K562 (cell line): ENCODE measurements around the gene IL15RA. TPM values are rescaled to one million over a fixed set of nuclear protein-coding genes. Genes with fewer than 3 reads are reported as not detected.
A peak's percentile ranks its signal among the peaks of the same experiment; 100 is the strongest.

ENCODE experiments used
- ARID1B ChIP-seq: fragments of 450-650 bp; IDR thresholded peaks from 2 replicates; pipeline ENCODE4 v1.6.1; 2016; ENCODE audit warnings: antibody characterized with exemption, mild to moderate bottlenecking, inconsistent platforms
- BACH1 ChIP-seq: fragments of 200-800 bp; sonication (Bioruptor generic); IDR thresholded peaks from 2 replicates; pipeline ENCODE4 v1.6.1; 2016; ENCODE audit warnings: missing genetic modification characterization, missing compliant biosample characterization
- COPS2 ChIP-seq: fragments of 450-650 bp; conservative IDR thresholded peaks from 2 replicates; pipeline ENCODE4 v1.6.1; 2016; ENCODE audit warnings: mild to moderate bottlenecking, moderate library complexity
- DPF2 ChIP-seq: fragments of 450-650 bp; IDR thresholded peaks from 2 replicates; pipeline ENCODE4 v1.6.1; 2016
- HMG20B ChIP-seq: fragments of 250-450 bp; sonication (Bioruptor Pico); IDR thresholded peaks from 2 replicates; pipeline ENCODE4 v1.5.0; 2021; ENCODE audit warnings: mild to moderate bottlenecking
- MTA3 ChIP-seq: fragments of 450-650 bp; formaldehyde crosslinking; IDR thresholded peaks from 2 replicates; pipeline ENCODE4 v1.6.1; 2017; ENCODE audit warnings: mild to moderate bottlenecking, borderline replicate concordance
- NCOA1 ChIP-seq: fragments of 450-650 bp; IDR thresholded peaks from 2 replicates; pipeline ENCODE4 v1.6.1; 2016; ENCODE audit warnings: low read depth
- NRF1 ChIP-seq, 2 experiments: fragments of 450-650 bp; IDR thresholded peaks in 1 of 2; conservative IDR thresholded peaks in 1 of 2; 2 replicates each; pipeline ENCODE4 v1.6.1; 2014; ENCODE audit warnings: mild to moderate bottlenecking in 2 of 2
- SRSF1 ChIP-seq: fragments of 200-400 bp; formaldehyde crosslinking; IDR thresholded peaks from 2 replicates; pipeline ENCODE4 v1.6.1; 2017; ENCODE audit warnings: mild to moderate bottlenecking, low read depth, low read length, moderate library complexity
- ZNF175 ChIP-seq: fragments of 200-800 bp; sonication (Bioruptor generic); IDR thresholded peaks from 2 replicates; pipeline ENCODE4 v1.6.1; 2016; ENCODE audit warnings: low read depth, mild to moderate bottlenecking, missing genetic modification characterization, missing compliant biosample characterization
- ZNF324 ChIP-seq: fragments of 250-450 bp; sonication (Bioruptor Pico); IDR thresholded peaks from 2 replicates; pipeline ENCODE4 v1.4.0; 2020; ENCODE audit warnings: mild to moderate bottlenecking
- polyA plus RNA-seq, 8 experiments: library from polyadenylated mRNA; depleted of rRNA in 4 of 8; stranded (reverse) in 5 of 8; unstranded in 3 of 8; fragments of >200 nt; fragmentation: Nextera tagmentation in 2 of 8; fragmentation: Illumina TruSeq in 1 of 8; extraction: Ambion mirVana in 2 of 8; extraction: Trizol in 1 of 8; gene quantifications; 2 replicates each; pipeline versions ENCODE4 v1.2.1 to v1.2.3, GENCODE V29; 2011 to 2014; ENCODE audit warnings: inconsistent platforms in 1 of 8, missing spikeins in 1 of 8
- total RNA-seq, 7 experiments: library from RNA; depleted of rRNA in 6 of 7; stranded (reverse); fragments of >200 nt in 6 of 7; fragmentation: Illumina TruSeq in 2 of 7; extraction: Trizol in 2 of 7; gene quantifications; 2 replicates each; pipeline versions ENCODE4 v1.2.1 to v1.2.3, GENCODE V29; 2011 to 2021; ENCODE audit warnings: low replicate concordance in 1 of 7
- TF ChIP-seq, protein P1 (sequence below): sonication (generic); IDR thresholded peaks from 2 replicates; pipeline ENCODE4 v1.6.1; 2016
- TF ChIP-seq, protein P2 (sequence below), 3 experiments: IDR thresholded peaks in 2 of 3; conservative IDR thresholded peaks in 1 of 3; 2 replicates each; pipeline ENCODE4 v1.5.1; 2011 to 2012; ENCODE audit warnings: low read length in 3 of 3, mild to moderate bottlenecking in 3 of 3, control low read depth in 2 of 3, improper control_type of control experiment in 1 of 3, inconsistent platforms in 1 of 3, low read depth in 1 of 3, mixed read lengths in 1 of 3, moderate library complexity in 1 of 3; ENCODE audit not compliant: insufficient read depth in 2 of 3
- TF ChIP-seq, protein P3 (sequence below), 2 experiments: fragments of 250-450 bp in 1 of 2; fragments of 450-650 bp in 1 of 2; sonication (Bioruptor Pico) in 1 of 2; IDR thresholded peaks; 2 replicates each; pipeline versions ENCODE4 v1.6.1 to v1.8.0; 2016 to 2021; ENCODE audit warnings: mild to moderate bottlenecking in 2 of 2, moderate library complexity in 2 of 2, missing compliant biosample characterization in 1 of 2, missing genetic modification characterization in 1 of 2

IL15RA gene
- total and polyA plus RNA-seq, 9 of the 15 experiments (the other 6 are each of a cell fraction or from before 2014, with no cell fraction given), result 1.2 to 11.7 (median 8.0) TPM

DNA sequence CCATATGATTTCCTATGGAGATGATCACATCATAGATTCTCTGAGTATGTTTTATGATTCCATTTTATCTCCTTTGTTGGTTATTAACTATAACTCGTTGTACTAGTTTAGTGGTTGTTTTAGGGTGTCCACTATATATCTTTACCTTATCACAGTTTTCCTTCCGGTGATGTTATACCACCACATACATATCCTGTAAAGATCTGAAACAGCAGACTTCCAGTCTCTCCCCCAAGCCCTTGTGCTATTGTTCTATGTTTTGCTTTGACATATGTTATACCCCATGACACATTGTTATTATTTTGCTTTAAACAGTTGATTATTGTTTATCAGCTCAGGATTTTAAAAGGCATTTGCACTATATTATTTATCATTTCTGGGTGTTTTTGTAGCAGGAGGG is 7.3 kb downstream of the IL15RA start (continued):
- TF ChIP-seq, protein P1, sequence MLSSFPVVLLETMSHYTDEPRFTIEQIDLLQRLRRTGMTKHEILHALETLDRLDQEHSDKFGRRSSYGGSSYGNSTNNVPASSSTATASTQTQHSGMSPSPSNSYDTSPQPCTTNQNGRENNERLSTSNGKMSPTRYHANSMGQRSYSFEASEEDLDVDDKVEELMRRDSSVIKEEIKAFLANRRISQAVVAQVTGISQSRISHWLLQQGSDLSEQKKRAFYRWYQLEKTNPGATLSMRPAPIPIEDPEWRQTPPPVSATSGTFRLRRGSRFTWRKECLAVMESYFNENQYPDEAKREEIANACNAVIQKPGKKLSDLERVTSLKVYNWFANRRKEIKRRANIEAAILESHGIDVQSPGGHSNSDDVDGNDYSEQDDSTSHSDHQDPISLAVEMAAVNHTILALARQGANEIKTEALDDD, result peak; percentile 86
- TF ChIP-seq BACH1, result no peak
- no peak for TF ChIP-seq COPS2
- peak; percentile 39 for TF ChIP-seq ARID1B
- TF ChIP-seq, protein P2, sequence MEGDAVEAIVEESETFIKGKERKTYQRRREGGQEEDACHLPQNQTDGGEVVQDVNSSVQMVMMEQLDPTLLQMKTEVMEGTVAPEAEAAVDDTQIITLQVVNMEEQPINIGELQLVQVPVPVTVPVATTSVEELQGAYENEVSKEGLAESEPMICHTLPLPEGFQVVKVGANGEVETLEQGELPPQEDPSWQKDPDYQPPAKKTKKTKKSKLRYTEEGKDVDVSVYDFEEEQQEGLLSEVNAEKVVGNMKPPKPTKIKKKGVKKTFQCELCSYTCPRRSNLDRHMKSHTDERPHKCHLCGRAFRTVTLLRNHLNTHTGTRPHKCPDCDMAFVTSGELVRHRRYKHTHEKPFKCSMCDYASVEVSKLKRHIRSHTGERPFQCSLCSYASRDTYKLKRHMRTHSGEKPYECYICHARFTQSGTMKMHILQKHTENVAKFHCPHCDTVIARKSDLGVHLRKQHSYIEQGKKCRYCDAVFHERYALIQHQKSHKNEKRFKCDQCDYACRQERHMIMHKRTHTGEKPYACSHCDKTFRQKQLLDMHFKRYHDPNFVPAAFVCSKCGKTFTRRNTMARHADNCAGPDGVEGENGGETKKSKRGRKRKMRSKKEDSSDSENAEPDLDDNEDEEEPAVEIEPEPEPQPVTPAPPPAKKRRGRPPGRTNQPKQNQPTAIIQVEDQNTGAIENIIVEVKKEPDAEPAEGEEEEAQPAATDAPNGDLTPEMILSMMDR (IDR thresholded peaks at IDR 0.05 in 2 of 3, conservative IDR thresholded peaks at IDR 0.05 in 1 of 3; ENCODE audit: insufficient read depth in 2 of 3, low read depth in 1 of 3, low read length in 3 of 3), result no peak
- no peak for TF ChIP-seq ZNF324
- TF ChIP-seq SRSF1, result no peak
- TF ChIP-seq MTA3, result no peak
- TF ChIP-seq NCOA1, result no peak
- TF ChIP-seq DPF2, result peak; percentile 21; the same call in 1 of the 2 replicates
- no peak for TF ChIP-seq NRF1 (conservative IDR thresholded peaks at IDR 0.05 in 1 of 2, IDR thresholded peaks at IDR 0.05 in 1 of 2)
- TF ChIP-seq ZNF175 (CRISPR knock-in tag), result 0 out of 2 replicates have a peak, but pooled peaks have one; percentile 23
- TF ChIP-seq HMG20B (CRISPR knock-in tag), result no peak
- TF ChIP-seq, protein P3, sequence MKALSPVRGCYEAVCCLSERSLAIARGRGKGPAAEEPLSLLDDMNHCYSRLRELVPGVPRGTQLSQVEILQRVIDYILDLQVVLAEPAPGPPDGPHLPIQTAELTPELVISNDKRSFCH (CRISPR knock-in tag; IDR thresholded peaks at IDR 0.05), result no peak
- TF ChIP-seq, protein P3 (tag; IDR thresholded peaks at IDR 0.05), result no peak
